ENCODE measurements around the gene C12orf42.

- TF ChIP-seq EZH2 (IDR thresholded peaks at IDR 0.05; ENCODE audit: borderline replicate concordance, insufficient read depth, low read depth, low read length, poor library complexity, severe bottlenecking) = no peak
- TF ChIP-seq CTCF (IDR thresholded peaks at IDR 0.05) = no peak
These were observed 39.8 kb downstream of the C12orf42 start for GRCh38 chr12:103456006-103456405.
